IMR-90 (cell line): ENCODE measurements around the gene DPYD. TPM values are rescaled to one million over a fixed set of nuclear protein-coding genes. Genes with fewer than 3 reads are reported as not detected.

Experiments used
- ATAC-seq: fragments of 200-7000 bp; cut with Tn5 transposase; 2 replicates; pipeline ENCODE4 v1.9.1; 2020; ENCODE audit warnings: low read depth, mild to moderate bottlenecking, moderate library complexity
- BruUV-seq: library from RNA; stranded (reverse); fragments of 400-500 nt; replicated peaks from 2 replicates; lab custom pipeline; 2021; lab: Mats Ljungman, UMichigan
- CTCF ChIA-PET: fragments of 300-600 bp; formaldehyde crosslinking; extraction: SDS; loops from one replicate; lab custom pipeline; 2021; ENCODE audit warnings: antibody characterized with exemption; lab: Yijun Ruan, JAX
- POLR2A ChIA-PET: fragments of 300-600 bp; sonication (Branson Sonifier 250); formaldehyde crosslinking; loops from one replicate; lab custom pipeline; 2022; ENCODE audit warnings: antibody characterized with exemption; ENCODE audit not compliant: unreplicated experiment; lab: Charles Lee
- DNase-seq: peaks from one replicate; pipeline ENCODE4 v3.0.0; 2013
- H2AFZ ChIP-seq: replicated peaks from 2 replicates; pipeline ENCODE3; 2013; ENCODE audit warnings: low read length, mild to moderate bottlenecking; ENCODE audit not compliant: poor library complexity
- H2AK5ac ChIP-seq: 2 replicates; pipeline ENCODE4 v1.6.1; 2013; ENCODE audit warnings: low read depth, low read length, inconsistent platforms
- H2AK9ac ChIP-seq: replicated peaks from 2 replicates; pipeline ENCODE3; 2013; ENCODE audit warnings: mild to moderate bottlenecking, low read depth, low read length, moderate library complexity; ENCODE audit not compliant: poor library complexity
- H2BK120ac ChIP-seq: 2 replicates; pipeline ENCODE4 v1.6.1; 2013; ENCODE audit warnings: low read depth, low read length, inconsistent platforms
- H2BK15ac ChIP-seq: 3 replicates; pipeline ENCODE4 v1.6.1; 2013; ENCODE audit warnings: low read depth, low read length, inconsistent platforms
- H2BK20ac ChIP-seq: 2 replicates; pipeline ENCODE4 v1.6.1; 2013; ENCODE audit warnings: low read depth, mild to moderate bottlenecking, inconsistent platforms, low read length, moderate library complexity
- H2BK5ac ChIP-seq: 2 replicates; pipeline ENCODE4 v1.6.1; 2013; ENCODE audit warnings: mild to moderate bottlenecking, low read depth, low read length, inconsistent platforms; ENCODE audit not compliant: poor library complexity, severe bottlenecking
- H3K14ac ChIP-seq: replicated peaks from 2 replicates; pipeline ENCODE4 v1.6.1; 2013; ENCODE audit warnings: low read depth, low read length, inconsistent platforms
- H3K18ac ChIP-seq: 2 replicates; pipeline ENCODE4 v1.6.1; 2013; ENCODE audit warnings: low read depth, low read length, control low read depth
- H3K23ac ChIP-seq: 2 replicates; pipeline ENCODE4 v1.6.1; 2013; ENCODE audit warnings: low read depth, low read length, inconsistent platforms
- H3K27ac ChIP-seq: 2 replicates; pipeline ENCODE4 v1.5.1; 2013; ENCODE audit warnings: mild to moderate bottlenecking, control low read depth, low read length; ENCODE audit not compliant: insufficient read depth
- H3K27me3 ChIP-seq: 2 replicates; pipeline ENCODE4 v1.6.1; 2013; ENCODE audit warnings: low read length; ENCODE audit not compliant: control insufficient read depth, insufficient read depth
- H3K36me3 ChIP-seq: 2 replicates; pipeline ENCODE4 v1.6.1; 2013; ENCODE audit warnings: low read length, mixed read lengths; ENCODE audit not compliant: control insufficient read depth, insufficient read depth
- H3K4ac ChIP-seq: 2 replicates; pipeline ENCODE4 v1.6.1; 2013; ENCODE audit warnings: low read depth, low read length, inconsistent platforms
- H3K4me1 ChIP-seq: 2 replicates; pipeline ENCODE4 v1.6.1; 2013; ENCODE audit warnings: low read length, mixed read lengths; ENCODE audit not compliant: control insufficient read depth, insufficient read depth
- H3K4me2 ChIP-seq: 2 replicates; pipeline ENCODE4 v1.6.1; 2013; ENCODE audit warnings: low read depth, mild to moderate bottlenecking, control low read depth, low read length, moderate library complexity
- H3K4me3 ChIP-seq: 2 replicates; pipeline ENCODE4 v1.5.1; 2013; ENCODE audit warnings: low read depth, mild to moderate bottlenecking, control low read depth, low read length, moderate library complexity; ENCODE audit not compliant: insufficient read depth
- H3K56ac ChIP-seq: 2 replicates; pipeline ENCODE4 v1.6.1; 2013; ENCODE audit warnings: low read length, inconsistent platforms; ENCODE audit not compliant: insufficient read depth; ENCODE audit errors: extremely low read depth
- H3K79me1 ChIP-seq, 2 experiments: 2 replicates each; pipeline ENCODE4 v1.6.1; 2013; ENCODE audit warnings: low read length in 2 of 2, inconsistent platforms in 1 of 2, low read depth in 1 of 2
- H3K9ac ChIP-seq: 2 replicates; pipeline ENCODE4 v1.6.1; 2013; ENCODE audit warnings: low read depth, low read length, control low read depth
- H3K9me1 ChIP-seq: 2 replicates; pipeline ENCODE4 v1.6.1; 2013; ENCODE audit warnings: low read length, inconsistent platforms; ENCODE audit not compliant: insufficient read depth
- H3K9me3 ChIP-seq: 2 replicates; pipeline ENCODE4 v1.6.1; 2013; ENCODE audit warnings: low read length; ENCODE audit not compliant: control insufficient read depth, insufficient read depth
- H4K20me1 ChIP-seq: 2 replicates; pipeline ENCODE4 v1.6.1; 2013; ENCODE audit warnings: low read length, inconsistent platforms; ENCODE audit not compliant: insufficient read depth
- H4K5ac ChIP-seq: 2 replicates; pipeline ENCODE4 v1.6.1; 2013; ENCODE audit warnings: mild to moderate bottlenecking, low read depth, low read length, control low read depth
- H4K8ac ChIP-seq, 2 experiments: 2 replicates each; pipeline ENCODE4 v1.6.1; 2013; ENCODE audit warnings: low read depth in 2 of 2, low read length in 2 of 2, control low read depth in 1 of 2, inconsistent platforms in 1 of 2
- H4K91ac ChIP-seq: 2 replicates; pipeline ENCODE4 v1.6.1; 2013; ENCODE audit warnings: low read depth, low read length, inconsistent platforms; ENCODE audit not compliant: insufficient read depth
- BHLHE40 ChIP-seq: fragments of 150-350 bp; IDR thresholded peaks from 2 replicates; pipeline ENCODE4 v1.6.1; 2016; ENCODE audit warnings: mild to moderate bottlenecking, low read depth, low read length
- CEBPB ChIP-seq: IDR thresholded peaks from 2 replicates; pipeline ENCODE4 v1.6.1; 2012; ENCODE audit warnings: low read depth, low read length, improper control_type of control experiment
- CHD1 ChIP-seq: IDR thresholded peaks from 2 replicates; pipeline ENCODE4 v1.6.1; 2012; ENCODE audit warnings: low read depth, low read length, improper control_type of control experiment
- FOS ChIP-seq: fragments of 150-350 bp; IDR thresholded peaks from 2 replicates; pipeline ENCODE4 v1.6.1; 2016; ENCODE audit warnings: low read depth, low read length
- MAZ ChIP-seq: IDR thresholded peaks from 2 replicates; pipeline ENCODE4 v1.6.1; 2012; ENCODE audit warnings: low read depth, mild to moderate bottlenecking, low read length, improper control_type of control experiment, moderate library complexity, borderline replicate concordance
- MXI1 ChIP-seq: IDR thresholded peaks from 2 replicates; pipeline ENCODE4 v1.6.1; 2012; ENCODE audit warnings: low read depth, mild to moderate bottlenecking, low read length, moderate library complexity, borderline replicate concordance
- POLR2A ChIP-seq: IDR thresholded peaks from 2 replicates; pipeline ENCODE4 v1.6.1; 2012; ENCODE audit warnings: mild to moderate bottlenecking, low read depth, low read length
- RAD21 ChIP-seq: IDR thresholded peaks from 2 replicates; pipeline ENCODE4 v1.6.1; 2012; ENCODE audit warnings: low read length, improper control_type of control experiment
- RCOR1 ChIP-seq: IDR thresholded peaks from 2 replicates; pipeline ENCODE4 v1.6.1; 2012; ENCODE audit warnings: mild to moderate bottlenecking, low read length, improper control_type of control experiment; ENCODE audit not compliant: insufficient replicate concordance
- RFX5 ChIP-seq: IDR thresholded peaks from 2 replicates; pipeline ENCODE4 v1.8.0; 2012; ENCODE audit warnings: low read depth, mild to moderate bottlenecking, low read length, moderate library complexity
- SMC3 ChIP-seq: fragments of 150-350 bp; IDR thresholded peaks from 2 replicates; pipeline ENCODE4 v1.6.1; 2016; ENCODE audit warnings: low read depth, mild to moderate bottlenecking, antibody characterized with exemption, low read length, moderate library complexity
- WGBS, 2 experiments: methylation state at CpG; one replicate each; pipeline versions ENCODE4 v1.1.5 to v1.1.7; 2013; ENCODE audit warnings: missing lambda C conversion rate in 2 of 2; ENCODE audit not compliant: insufficient read length in 1 of 2; ENCODE audit errors: extremely low coverage in 2 of 2; 5-methylcytosine and 5-hydroxymethylcytosine counted together
- dilution Hi-C: fragments of 300-500 bp; cut with HindIII; formaldehyde crosslinking; loops from one replicate; pipeline ENCODE4 v1.14.3; 2018; ENCODE audit warnings: low sequenced_read_pairs; ENCODE audit not compliant: unreplicated experiment
- in situ Hi-C: fragments of 300-500 bp; cut with MboI; formaldehyde crosslinking; loops from 3 replicates; pipeline ENCODE4 v1.14.3; 2019; ENCODE audit warnings: low sequenced_read_pairs, inconsistent platforms, mixed read lengths
- intact Hi-C: fragments of 100-400 bp; cut with micrococcal nuclease; formaldehyde crosslinking; loops from 2 replicates; pipeline ENCODE4 v1.10.0; 2022
- polyA plus RNA-seq, 3 experiments: library from polyadenylated mRNA; depleted of rRNA; stranded (reverse); fragments of >200 nt; gene quantifications; 2 replicates each; pipeline ENCODE4 v1.2.3, GENCODE V29; 2012; ENCODE audit warnings: low replicate concordance in 1 of 3
- total RNA-seq: library from RNA; depleted of rRNA; stranded (reverse); fragments of >200 nt; gene quantifications from 2 replicates; pipeline ENCODE4 v1.2.3, GENCODE V29; 2012
- TF ChIP-seq, protein P1 (sequence below): fragments of 150-350 bp; IDR thresholded peaks from 2 replicates; pipeline ENCODE4 v1.6.1; 2016; ENCODE audit warnings: low read depth, mild to moderate bottlenecking, low read length, moderate library complexity, borderline replicate concordance
- TF ChIP-seq, protein P2 (sequence below): fragments of 150-350 bp; IDR thresholded peaks from 2 replicates; pipeline ENCODE4 v1.6.1; 2017; ENCODE audit warnings: mild to moderate bottlenecking, antibody characterized with exemption, low read length, low read depth
- TF ChIP-seq, protein P3 (sequence below): conservative IDR thresholded peaks from 2 replicates; pipeline ENCODE4 v1.5.1; 2012; ENCODE audit warnings: mild to moderate bottlenecking, low read depth, low read length, improper control_type of control experiment

DPYD gene
- total and polyA plus RNA-seq, 2 of the 4 experiments (the other 2 are of a cell fraction), result 9.3 to 47.3 TPM

DNA sequence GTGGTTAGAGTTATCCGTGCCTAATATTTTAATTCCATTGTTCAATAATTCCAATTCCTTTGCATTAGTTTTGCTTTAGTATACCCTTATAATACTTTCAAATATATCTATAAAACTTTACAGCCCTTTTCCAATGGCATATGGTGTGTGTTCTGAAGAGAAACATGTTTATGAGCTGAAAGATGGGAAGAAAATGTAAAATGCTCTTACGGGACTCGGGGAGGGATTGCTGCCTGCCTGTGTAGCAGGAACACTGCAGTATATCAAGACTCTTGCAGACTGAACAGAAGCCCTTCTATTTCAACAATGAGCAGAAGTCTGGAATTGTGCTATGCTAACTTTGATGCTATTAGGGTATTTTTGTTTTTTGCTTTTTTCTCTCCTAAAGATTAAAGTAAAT is 792.4 kb downstream of the DPYD start:
- WGBS, 2 experiments, result no CpG with 5 or more reads among the region's 3 CpGs
- Histone ChIP-seq H3K4ac (no peak overlapping the region), H3K9me3 (no peaks in the 10 kb centered on the region), H2BK5ac (no peak overlapping the region), H3K36me3 (no peaks in the 10 kb centered on the region), H2AFZ (no peak overlapping the region), H3K27ac (no peak overlapping the region), H4K91ac (no peak overlapping the region), H3K9ac (no peak overlapping the region), H3K4me1 (no peaks in the 10 kb centered on the region), H2BK20ac (no peak overlapping the region), H2BK120ac (no peak overlapping the region), H4K5ac (no peak overlapping the region), H4K20me1 (no peaks in the 10 kb centered on the region), H3K4me2 (no peak overlapping the region), H3K14ac (no peak overlapping the region), H3K79me1 (no peaks in the 10 kb centered on the region), H2AK9ac (no peak overlapping the region), H3K23ac (no peak overlapping the region), H3K9me1 (no peaks in the 10 kb centered on the region), H3K56ac (no peak overlapping the region), H3K4me3 (no peak overlapping the region), H4K8ac (no peak overlapping the region), H2AK5ac (no peak overlapping the region), H3K27me3 (no peaks in the 10 kb centered on the region), H3K18ac (no peak overlapping the region), H2BK15ac (no peak overlapping the region)
- BruUV-seq, result no TSS peak
- DNase-seq (no peak), ATAC-seq (no peak)
- in situ Hi-C loops (no loop called here), dilution Hi-C loops (no loop called here), intact Hi-C loops (no loop called here)
- ChIA-PET CTCF (interaction anchor here (0.6 to 0.7 kb wide), 2 partner anchors 20 to 436 kb away, joined by 3 to 7 read pairs; no protein-coding TSS in a partner anchor), POLR2A (no interaction called here)
- TF ChIP-seq CHD1 (no peak), RCOR1 (no peak), CEBPB (no peak), FOS (no peak), RAD21 (no peak), SMC3 (no peak), MAZ (no peak), MXI1 (no peak), BHLHE40 (no peak), POLR2A (no peak), RFX5 (no peak)
- TF ChIP-seq, protein P1, sequence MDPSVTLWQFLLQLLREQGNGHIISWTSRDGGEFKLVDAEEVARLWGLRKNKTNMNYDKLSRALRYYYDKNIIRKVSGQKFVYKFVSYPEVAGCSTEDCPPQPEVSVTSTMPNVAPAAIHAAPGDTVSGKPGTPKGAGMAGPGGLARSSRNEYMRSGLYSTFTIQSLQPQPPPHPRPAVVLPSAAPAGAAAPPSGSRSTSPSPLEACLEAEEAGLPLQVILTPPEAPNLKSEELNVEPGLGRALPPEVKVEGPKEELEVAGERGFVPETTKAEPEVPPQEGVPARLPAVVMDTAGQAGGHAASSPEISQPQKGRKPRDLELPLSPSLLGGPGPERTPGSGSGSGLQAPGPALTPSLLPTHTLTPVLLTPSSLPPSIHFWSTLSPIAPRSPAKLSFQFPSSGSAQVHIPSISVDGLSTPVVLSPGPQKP, result no peak
- TF ChIP-seq, protein P2, sequence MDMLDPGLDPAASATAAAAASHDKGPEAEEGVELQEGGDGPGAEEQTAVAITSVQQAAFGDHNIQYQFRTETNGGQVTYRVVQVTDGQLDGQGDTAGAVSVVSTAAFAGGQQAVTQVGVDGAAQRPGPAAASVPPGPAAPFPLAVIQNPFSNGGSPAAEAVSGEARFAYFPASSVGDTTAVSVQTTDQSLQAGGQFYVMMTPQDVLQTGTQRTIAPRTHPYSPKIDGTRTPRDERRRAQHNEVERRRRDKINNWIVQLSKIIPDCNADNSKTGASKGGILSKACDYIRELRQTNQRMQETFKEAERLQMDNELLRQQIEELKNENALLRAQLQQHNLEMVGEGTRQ, result no peak
- TF ChIP-seq, protein P3, sequence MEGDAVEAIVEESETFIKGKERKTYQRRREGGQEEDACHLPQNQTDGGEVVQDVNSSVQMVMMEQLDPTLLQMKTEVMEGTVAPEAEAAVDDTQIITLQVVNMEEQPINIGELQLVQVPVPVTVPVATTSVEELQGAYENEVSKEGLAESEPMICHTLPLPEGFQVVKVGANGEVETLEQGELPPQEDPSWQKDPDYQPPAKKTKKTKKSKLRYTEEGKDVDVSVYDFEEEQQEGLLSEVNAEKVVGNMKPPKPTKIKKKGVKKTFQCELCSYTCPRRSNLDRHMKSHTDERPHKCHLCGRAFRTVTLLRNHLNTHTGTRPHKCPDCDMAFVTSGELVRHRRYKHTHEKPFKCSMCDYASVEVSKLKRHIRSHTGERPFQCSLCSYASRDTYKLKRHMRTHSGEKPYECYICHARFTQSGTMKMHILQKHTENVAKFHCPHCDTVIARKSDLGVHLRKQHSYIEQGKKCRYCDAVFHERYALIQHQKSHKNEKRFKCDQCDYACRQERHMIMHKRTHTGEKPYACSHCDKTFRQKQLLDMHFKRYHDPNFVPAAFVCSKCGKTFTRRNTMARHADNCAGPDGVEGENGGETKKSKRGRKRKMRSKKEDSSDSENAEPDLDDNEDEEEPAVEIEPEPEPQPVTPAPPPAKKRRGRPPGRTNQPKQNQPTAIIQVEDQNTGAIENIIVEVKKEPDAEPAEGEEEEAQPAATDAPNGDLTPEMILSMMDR, result no peak
